ENCODE data around the gene RBBP5. TPM values are rescaled to one million over a fixed set of nuclear protein-coding genes. Genes with fewer than 3 reads are reported as not detected.

The RBBP5 gene
- total RNA-seq, 1 experiment from 2014 or later, result 23.8 TPM

DNA sequence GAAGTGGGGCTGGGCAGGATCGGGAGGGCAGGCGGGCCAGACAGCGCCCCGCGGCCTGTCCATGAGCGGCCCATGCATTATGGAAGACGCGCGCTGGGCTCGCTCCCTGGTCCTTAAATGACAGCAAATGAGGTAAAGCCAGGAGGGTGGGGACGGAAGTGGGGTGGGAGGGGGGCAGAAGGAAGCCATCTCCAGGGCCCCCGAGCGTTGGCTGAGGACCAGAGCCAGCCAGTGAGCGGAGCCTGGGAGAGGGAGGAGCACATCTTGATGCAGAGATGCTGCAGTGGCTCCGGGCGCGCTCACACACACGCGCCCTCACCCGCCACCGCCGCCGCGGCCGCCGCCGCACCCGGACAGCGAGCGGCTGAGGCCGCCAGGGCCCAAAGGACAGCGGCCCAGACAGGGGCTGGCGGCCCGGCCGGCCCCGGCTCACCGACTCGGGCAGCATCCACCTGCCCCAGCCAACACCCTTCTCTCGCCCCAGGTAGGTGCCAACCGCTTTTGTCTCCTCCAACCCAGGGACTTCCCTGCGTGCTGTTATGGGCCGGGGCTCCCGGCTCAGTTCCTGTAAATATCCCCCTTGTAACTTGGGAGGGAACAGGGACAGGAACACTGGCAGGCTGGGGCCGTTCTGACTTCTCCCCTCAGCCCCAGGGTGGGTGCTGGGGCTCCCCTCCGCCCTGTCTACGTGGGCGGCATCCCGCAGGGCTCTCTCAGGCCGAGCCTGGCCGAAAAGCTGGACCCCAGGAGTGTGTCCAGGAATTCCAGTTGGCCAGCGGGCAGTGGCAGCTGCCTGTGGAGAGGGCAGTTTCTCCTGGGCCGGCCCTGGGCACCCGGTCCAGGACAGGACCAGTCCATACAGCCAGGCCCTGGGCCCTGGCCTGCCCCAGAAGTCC, 78.6 kb downstream of the RBBP5 start, which contains the start of gene CNTN2:
CNTN2 (plus strand) TSS at position 302 of the 896 bp plus-strand sequence. CDS start 9,974 bp downstream, outside the sequence.
- POLR2A ChIA-PET, result interaction anchor here (0.5 kb wide), 1 partner anchor 27 kb away, joined by 3 read pairs; no protein-coding TSS in a partner anchor
- ATAC-seq, result peak; percentile 76
- H3K4me1 Mint-ChIP-seq, result peaks cover 33% of the 10 kb centered on the region
- no peaks in the 10 kb centered on the region for H3K9me3 Mint-ChIP-seq
- peak; percentile 46 for DNase-seq (ENCODE audit: low spot score)
- CTCF ChIA-PET, result interaction anchor here (0.6 to 8.8 kb wide), 5 partner anchors 10 to 318 kb away, joined by 3 to 90 read pairs (median 4); no protein-coding TSS in a partner anchor
- H3K27ac Mint-ChIP-seq, result no peak within 1 kb of the TSS
- H3K4me3 Mint-ChIP-seq, result peak within 1 kb of the TSS; percentile 30
- H3K27me3 Mint-ChIP-seq (ENCODE audit: low read depth), result peaks cover 44% of the 10 kb centered on the region
- H3K36me3 Mint-ChIP-seq, result no peaks in the 10 kb centered on the region
- TF ChIP-seq NR2C2 (CRISPR knock-in tag; IDR thresholded peaks at IDR 0.05) (no peak), USF1 (CRISPR knock-in tag; IDR thresholded peaks at IDR 0.05) (no peak), ETV6 (CRISPR knock-in tag; IDR thresholded peaks at IDR 0.05) (no peak), ZNF138 (CRISPR knock-in tag; conservative IDR thresholded peaks at IDR 0.05) (no peak), ZNF671 (CRISPR knock-in tag; IDR thresholded peaks at IDR 0.05) (no peak), ERG (CRISPR knock-in tag; IDR thresholded peaks at IDR 0.05) (no peak), GRHL2 (CRISPR knock-in tag; IDR thresholded peaks at IDR 0.05; ENCODE audit: insufficient replicate concordance, severe bottlenecking) (no peak), ZNF512 (CRISPR knock-in tag; IDR thresholded peaks at IDR 0.05; ENCODE audit: borderline replicate concordance) (no peak), ELF4 (CRISPR knock-in tag; IDR thresholded peaks at IDR 0.05; ENCODE audit: low read depth) (no peak), NFE2L1 (CRISPR knock-in tag; IDR thresholded peaks at IDR 0.05) (no peak), ZSCAN18 (CRISPR knock-in tag; IDR thresholded peaks at IDR 0.05) (no peak), ZMAT4 (CRISPR knock-in tag; IDR thresholded peaks at IDR 0.05) (no peak), HMGA2 (CRISPR knock-in tag; IDR thresholded peaks at IDR 0.05) (no peak)
- TF ChIP-seq, protein P1, sequence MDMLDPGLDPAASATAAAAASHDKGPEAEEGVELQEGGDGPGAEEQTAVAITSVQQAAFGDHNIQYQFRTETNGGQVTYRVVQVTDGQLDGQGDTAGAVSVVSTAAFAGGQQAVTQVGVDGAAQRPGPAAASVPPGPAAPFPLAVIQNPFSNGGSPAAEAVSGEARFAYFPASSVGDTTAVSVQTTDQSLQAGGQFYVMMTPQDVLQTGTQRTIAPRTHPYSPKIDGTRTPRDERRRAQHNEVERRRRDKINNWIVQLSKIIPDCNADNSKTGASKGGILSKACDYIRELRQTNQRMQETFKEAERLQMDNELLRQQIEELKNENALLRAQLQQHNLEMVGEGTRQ (CRISPR knock-in tag; IDR thresholded peaks at IDR 0.05), result no peak
- TF ChIP-seq, protein P2, sequence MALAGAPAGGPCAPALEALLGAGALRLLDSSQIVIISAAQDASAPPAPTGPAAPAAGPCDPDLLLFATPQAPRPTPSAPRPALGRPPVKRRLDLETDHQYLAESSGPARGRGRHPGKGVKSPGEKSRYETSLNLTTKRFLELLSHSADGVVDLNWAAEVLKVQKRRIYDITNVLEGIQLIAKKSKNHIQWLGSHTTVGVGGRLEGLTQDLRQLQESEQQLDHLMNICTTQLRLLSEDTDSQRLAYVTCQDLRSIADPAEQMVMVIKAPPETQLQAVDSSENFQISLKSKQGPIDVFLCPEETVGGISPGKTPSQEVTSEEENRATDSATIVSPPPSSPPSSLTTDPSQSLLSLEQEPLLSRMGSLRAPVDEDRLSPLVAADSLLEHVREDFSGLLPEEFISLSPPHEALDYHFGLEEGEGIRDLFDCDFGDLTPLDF (CRISPR knock-in tag; IDR thresholded peaks at IDR 0.05), result no peak
- TF ChIP-seq, protein P3, sequence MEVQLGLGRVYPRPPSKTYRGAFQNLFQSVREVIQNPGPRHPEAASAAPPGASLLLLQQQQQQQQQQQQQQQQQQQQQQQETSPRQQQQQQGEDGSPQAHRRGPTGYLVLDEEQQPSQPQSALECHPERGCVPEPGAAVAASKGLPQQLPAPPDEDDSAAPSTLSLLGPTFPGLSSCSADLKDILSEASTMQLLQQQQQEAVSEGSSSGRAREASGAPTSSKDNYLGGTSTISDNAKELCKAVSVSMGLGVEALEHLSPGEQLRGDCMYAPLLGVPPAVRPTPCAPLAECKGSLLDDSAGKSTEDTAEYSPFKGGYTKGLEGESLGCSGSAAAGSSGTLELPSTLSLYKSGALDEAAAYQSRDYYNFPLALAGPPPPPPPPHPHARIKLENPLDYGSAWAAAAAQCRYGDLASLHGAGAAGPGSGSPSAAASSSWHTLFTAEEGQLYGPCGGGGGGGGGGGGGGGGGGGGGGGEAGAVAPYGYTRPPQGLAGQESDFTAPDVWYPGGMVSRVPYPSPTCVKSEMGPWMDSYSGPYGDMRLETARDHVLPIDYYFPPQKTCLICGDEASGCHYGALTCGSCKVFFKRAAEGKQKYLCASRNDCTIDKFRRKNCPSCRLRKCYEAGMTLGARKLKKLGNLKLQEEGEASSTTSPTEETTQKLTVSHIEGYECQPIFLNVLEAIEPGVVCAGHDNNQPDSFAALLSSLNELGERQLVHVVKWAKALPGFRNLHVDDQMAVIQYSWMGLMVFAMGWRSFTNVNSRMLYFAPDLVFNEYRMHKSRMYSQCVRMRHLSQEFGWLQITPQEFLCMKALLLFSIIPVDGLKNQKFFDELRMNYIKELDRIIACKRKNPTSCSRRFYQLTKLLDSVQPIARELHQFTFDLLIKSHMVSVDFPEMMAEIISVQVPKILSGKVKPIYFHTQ (CRISPR knock-in tag; IDR thresholded peaks at IDR 0.05), result no peak
